RWPE1 (cell line): Measurements from ENCODE around the gene MAP3K4.
A peak's percentile ranks its signal among the peaks of the same experiment; 100 is the strongest.

Source experiments
- CTCF ChIA-PET: fragments of 350-600 bp; sonication (Branson Sonifier 250); formaldehyde crosslinking; extraction: SDS; loops from one replicate; lab custom pipeline; 2021; lab: Yijun Ruan, JAX
- POLR2A ChIA-PET: fragments of 400-600 bp; formaldehyde crosslinking; extraction: SDS; loops from one replicate; lab custom pipeline; 2020; ENCODE audit warnings: antibody characterized with exemption; ENCODE audit not compliant: low non-redundant PET; lab: Yijun Ruan, JAX
- DNase-seq: peaks from one replicate; pipeline ENCODE4 v3.0.0; 2012; ENCODE audit warnings: low spot score
- H3K27ac ChIP-seq: fragments of 450-650 bp; 2 replicates; pipeline ENCODE4 v1.5.1; 2017
- TF ChIP-seq, protein P1 (sequence below): fragments of 450-650 bp; conservative IDR thresholded peaks from 2 replicates; pipeline ENCODE4 v1.5.1; 2017; ENCODE audit warnings: low read depth, mild to moderate bottlenecking

Gene MAP3K4

DNA sequence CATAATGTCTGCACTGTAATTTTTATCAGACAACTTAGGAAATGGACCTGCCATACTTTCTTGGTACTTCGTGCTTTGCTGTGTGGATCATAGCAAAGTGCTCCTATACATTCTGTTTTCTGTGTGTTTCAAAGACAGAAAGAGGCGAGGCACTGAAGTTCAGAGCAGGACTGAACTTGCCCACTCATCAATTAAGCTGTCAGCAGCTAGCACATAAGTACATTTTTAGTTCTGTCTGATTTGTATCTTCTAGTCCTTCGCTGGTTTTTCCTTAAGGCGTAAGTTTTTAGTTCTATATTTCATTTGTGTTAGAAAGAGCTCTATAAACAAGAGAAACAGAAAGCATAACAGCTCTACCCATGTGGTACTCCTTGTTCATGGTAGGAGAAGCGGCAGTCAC is 42.1 kb downstream of the MAP3K4 start:
- TF ChIP-seq, protein P1, sequence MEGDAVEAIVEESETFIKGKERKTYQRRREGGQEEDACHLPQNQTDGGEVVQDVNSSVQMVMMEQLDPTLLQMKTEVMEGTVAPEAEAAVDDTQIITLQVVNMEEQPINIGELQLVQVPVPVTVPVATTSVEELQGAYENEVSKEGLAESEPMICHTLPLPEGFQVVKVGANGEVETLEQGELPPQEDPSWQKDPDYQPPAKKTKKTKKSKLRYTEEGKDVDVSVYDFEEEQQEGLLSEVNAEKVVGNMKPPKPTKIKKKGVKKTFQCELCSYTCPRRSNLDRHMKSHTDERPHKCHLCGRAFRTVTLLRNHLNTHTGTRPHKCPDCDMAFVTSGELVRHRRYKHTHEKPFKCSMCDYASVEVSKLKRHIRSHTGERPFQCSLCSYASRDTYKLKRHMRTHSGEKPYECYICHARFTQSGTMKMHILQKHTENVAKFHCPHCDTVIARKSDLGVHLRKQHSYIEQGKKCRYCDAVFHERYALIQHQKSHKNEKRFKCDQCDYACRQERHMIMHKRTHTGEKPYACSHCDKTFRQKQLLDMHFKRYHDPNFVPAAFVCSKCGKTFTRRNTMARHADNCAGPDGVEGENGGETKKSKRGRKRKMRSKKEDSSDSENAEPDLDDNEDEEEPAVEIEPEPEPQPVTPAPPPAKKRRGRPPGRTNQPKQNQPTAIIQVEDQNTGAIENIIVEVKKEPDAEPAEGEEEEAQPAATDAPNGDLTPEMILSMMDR: no peak
- H3K27ac ChIP-seq: no peak overlapping the region
- POLR2A ChIA-PET: no interaction called here
- DNase-seq: peak; percentile 39
- CTCF ChIA-PET: no interaction called here

DNA sequence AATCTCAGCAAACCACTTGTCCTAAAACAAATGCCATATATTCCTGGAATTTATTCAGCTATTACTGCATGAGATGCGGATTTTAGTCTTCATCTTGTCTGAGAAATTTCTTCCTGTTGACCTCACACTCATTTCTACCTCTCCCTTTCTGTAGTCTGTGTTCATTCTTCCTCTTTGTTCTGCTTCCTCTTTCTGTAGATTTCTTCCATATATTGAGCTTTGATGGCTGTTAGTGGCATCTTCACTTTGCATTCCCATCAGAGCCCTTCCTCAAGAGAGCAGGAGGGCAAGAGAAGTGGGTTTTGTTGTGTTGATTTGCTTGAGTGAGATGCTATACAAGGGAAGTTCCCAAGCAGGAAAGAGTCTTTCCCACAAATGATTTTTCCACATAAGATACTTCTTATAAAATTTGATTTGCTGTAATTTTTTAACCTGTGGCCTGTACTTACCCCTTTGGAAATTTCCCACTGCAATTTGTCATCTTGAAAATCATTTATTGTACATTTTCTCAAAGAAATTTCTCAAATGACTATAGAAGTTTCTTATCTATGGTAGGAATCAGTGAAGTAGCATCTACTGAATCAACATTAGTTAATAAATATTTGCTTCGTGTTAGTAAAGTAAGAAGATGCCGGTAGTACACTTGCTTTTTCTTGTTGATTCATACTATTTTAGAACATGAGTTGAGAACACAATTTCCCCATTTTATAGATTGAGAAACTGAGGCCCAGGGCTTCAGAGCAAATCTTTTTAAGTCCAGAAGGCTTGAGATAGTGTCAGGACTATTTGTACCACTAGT is 43.8 kb downstream of the MAP3K4 start:
- ChIA-PET POLR2A (no interaction called here), CTCF (interaction anchor here (0.7 kb wide), 1 partner anchor 104 kb away, joined by 3 read pairs; no protein-coding TSS in a partner anchor)
- H3K27ac ChIP-seq: no peak overlapping the region
- TF ChIP-seq, protein P1: no peak
- DNase-seq: no peak

DNA sequence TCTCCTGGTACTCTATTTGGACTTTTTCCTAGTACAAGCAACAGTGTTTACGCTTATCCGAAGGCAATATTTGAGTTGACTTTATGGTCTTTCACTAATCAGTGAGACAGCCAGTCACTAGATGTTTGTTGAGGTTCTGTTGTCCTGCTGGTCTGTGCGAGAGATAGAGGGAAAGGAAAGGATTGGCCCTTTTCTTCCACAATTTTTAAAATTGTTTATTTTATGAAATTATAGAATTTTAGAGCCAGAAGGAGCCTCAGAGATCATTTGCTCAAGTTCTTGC is 44.4 kb downstream of the MAP3K4 start:
- POLR2A ChIA-PET: no interaction called here
- TF ChIP-seq, protein P1: no peak
- DNase-seq: no peak
- no peak overlapping the region for H3K27ac ChIP-seq
- CTCF ChIA-PET: interaction anchor here (0.7 kb wide), 1 partner anchor 105 kb away, joined by 3 read pairs; no protein-coding TSS in a partner anchor

DNA sequence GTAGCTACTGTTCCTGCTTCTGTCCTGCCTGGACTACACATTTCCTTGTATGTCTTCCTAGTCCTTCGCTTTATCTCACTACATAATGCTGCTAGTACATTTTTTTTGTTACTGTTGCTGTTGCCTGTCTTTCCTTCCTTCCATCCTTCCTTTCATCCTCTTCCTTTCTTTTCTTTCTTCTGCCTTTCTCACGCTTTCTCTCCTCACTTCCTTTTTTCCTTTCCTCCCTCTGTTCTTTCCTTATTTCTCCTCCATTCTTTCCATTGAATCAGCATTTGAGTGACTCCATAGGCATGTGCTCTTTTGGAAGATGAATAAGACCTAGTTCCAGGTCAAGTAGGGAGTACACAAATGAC is 46.3 kb downstream of the MAP3K4 start:
- peak overlapping the region; percentile 60 for H3K27ac ChIP-seq
- ChIA-PET CTCF (interaction anchor here (0.9 kb wide), 1 partner anchor 62 kb away, joined by 3 read pairs; no protein-coding TSS in a partner anchor), POLR2A (no interaction called here)
- DNase-seq: no peak
- TF ChIP-seq, protein P1: no peak

DNA sequence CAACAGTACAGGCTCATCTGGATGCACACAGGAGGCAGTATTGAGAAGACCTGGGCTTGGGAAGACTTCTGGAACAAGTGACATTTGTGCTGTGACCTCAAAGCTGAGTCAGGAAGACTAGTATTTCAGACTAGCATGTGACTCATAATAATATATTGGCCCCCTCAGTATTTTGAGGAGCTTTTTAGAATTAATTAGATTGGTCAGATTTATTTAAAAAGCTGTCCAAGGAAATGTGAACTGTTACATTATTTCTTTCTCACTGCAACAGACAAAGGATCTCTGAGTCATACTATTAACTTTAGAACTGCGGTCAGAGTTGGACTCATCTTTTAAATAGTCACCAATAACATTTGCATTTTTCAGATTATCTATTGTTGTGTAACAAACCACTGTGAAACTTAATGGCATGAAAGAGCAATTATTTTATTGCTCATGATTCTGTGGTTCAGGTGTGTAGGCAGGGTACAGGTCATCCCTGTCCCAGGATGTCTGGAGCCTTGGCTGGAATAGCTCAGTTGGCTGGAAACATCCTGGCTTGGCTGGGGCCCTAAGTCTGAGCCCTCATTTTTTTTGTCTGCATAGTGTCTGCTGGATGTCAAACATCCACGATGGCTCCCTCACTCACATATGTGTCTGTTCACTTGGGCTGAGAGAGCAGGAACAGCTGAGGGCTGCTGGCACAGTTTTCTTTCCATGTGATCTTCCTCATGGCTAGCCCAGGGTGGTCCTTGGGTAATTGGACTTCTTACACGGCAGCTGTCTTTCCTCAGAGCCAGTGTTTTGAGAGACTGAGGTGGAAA is 46.9 kb downstream of the MAP3K4 start:
- peak overlapping the region; percentile 90 for H3K27ac ChIP-seq
- POLR2A ChIA-PET: no interaction called here
- CTCF ChIA-PET: interaction anchor here (0.7 to 1.0 kb wide), 3 partner anchors 41 to 108 kb away, joined by 3 to 7 read pairs (median 4); no protein-coding TSS in a partner anchor

DNA sequence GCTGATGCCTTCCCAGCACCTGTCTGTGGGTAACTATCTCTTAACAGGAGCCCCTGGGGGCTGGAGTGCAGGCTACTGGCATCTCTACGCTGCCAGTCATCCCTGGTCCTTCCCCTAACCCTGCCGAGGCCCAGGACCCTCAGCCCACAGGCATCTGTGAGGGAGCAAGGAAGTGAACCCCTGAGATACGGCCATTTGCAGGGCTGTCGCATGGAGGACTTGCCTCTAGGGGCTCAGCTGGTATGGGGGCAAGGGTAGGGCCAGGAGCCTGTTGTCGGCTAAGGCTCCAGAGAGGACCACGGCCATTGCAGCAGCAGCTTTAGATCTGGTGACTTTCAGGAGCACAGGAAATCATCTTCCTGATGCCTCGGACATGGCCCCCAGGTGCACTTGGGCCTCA is 49.7 kb downstream of the MAP3K4 start:
- CTCF ChIA-PET: interaction anchor here (0.8 kb wide), 1 partner anchor 365 kb away, joined by 3 read pairs; no protein-coding TSS in a partner anchor
- no peak for DNase-seq
- POLR2A ChIA-PET: no interaction called here
- TF ChIP-seq, protein P1: no peak
- H3K27ac ChIP-seq: no peak overlapping the region

More for the DNA sequence above, 46.9 kb downstream of the MAP3K4 start:
- DNase-seq: peak; percentile 81
- TF ChIP-seq, protein P1: no peak
